ENCODE measurements around the gene ZNF74. TPM values are rescaled to one million over a fixed set of nuclear protein-coding genes. Genes with fewer than 3 reads are reported as not detected.
"Not testable (repeated sequence)": the region's sequence is repeated elsewhere in the genome, so short reads cannot be mapped to it uniquely, and the experiment has no call there.

Gene ZNF74
- total RNA-seq, 4 donors from 2014 or later = 9.8 to 15.0 (median 12.0) TPM

- Histone ChIP-seq H3K4me3 (replicated peaks in 1 of 3) (no peak overlapping the region), H3K9me3 (no peaks in the 10 kb centered on the region), H3K27ac (no peak overlapping the region), H3K4me1 (peaks cover 0 to 5% of the 10 kb centered on the region in 2 donors), H3K27me3 (no peaks in the 10 kb centered on the region), H3K36me3 (peaks cover 0 to 20% of the 10 kb centered on the region in 2 donors)
- intact Hi-C loops (cut with DNase I) = no loop called here
- DNase-seq = no peak
- WGBS, 2 donors = 96 to 99% methylated on average over 4 of the region's 4 CpGs
- TF ChIP-seq POLR2A (IDR thresholded peaks at IDR 0.05) (no peak), CTCF (IDR thresholded peaks at IDR 0.05) (no peak)
Measured at GRCh38 chr22:20444325-20444724, 50.4 kb downstream of the ZNF74 start.

- intact Hi-C loops (cut with DNase I) = no loop called here
- no peak overlapping the region for H3K27ac ChIP-seq
- DNase-seq = no peak
- H3K4me1 ChIP-seq = no peaks in the 10 kb centered on the region
- WGBS, 2 donors = 95% methylated on average over 21 of the region's 21 CpGs
- no peak overlapping the region for H3K4me3 ChIP-seq (replicated peaks in 1 of 3)
- TF ChIP-seq POLR2A (IDR thresholded peaks at IDR 0.05) = no peak
- TF ChIP-seq CTCF (IDR thresholded peaks at IDR 0.05) = no peak
- peaks cover 0 to 22% of the 10 kb centered on the region in 2 donors for H3K36me3 ChIP-seq
- H3K9me3 ChIP-seq = no peaks in the 10 kb centered on the region
- no peaks in the 10 kb centered on the region for H3K27me3 ChIP-seq
Measured at GRCh38 chr22:20446383-20446970, 52.5 kb downstream of the ZNF74 start.

- no peak overlapping the region for H3K4me3 ChIP-seq (replicated peaks in 1 of 3)
- H3K4me1 ChIP-seq = no peaks in the 10 kb centered on the region
- TF ChIP-seq POLR2A (IDR thresholded peaks at IDR 0.05) = no peak
- no peak for TF ChIP-seq CTCF (IDR thresholded peaks at IDR 0.05)
- peaks cover 0 to 16% of the 10 kb centered on the region in 2 donors for H3K36me3 ChIP-seq
- H3K27me3 ChIP-seq = no peaks in the 10 kb centered on the region
- WGBS, 2 donors = 94 to 97% methylated on average over 5 of the region's 5 CpGs
- no peak overlapping the region for H3K27ac ChIP-seq
- DNase-seq = no peak
- intact Hi-C loops (cut with DNase I) = no loop called here
- no peaks in the 10 kb centered on the region for H3K9me3 ChIP-seq
Measured at GRCh38 chr22:20448630-20449029, 54.7 kb downstream of the ZNF74 start.

- Histone ChIP-seq H3K9me3 (no peaks in the 10 kb centered on the region), H3K4me3 (replicated peaks in 1 of 3) (no peak overlapping the region), H3K27ac (no peak overlapping the region), H3K27me3 (no peaks in the 10 kb centered on the region), H3K36me3 (peaks cover 0 to 13% of the 10 kb centered on the region in 2 donors), H3K4me1 (no peaks in the 10 kb centered on the region)
- no peak for DNase-seq
- TF ChIP-seq POLR2A (IDR thresholded peaks at IDR 0.05) (no peak), CTCF (IDR thresholded peaks at IDR 0.05) (no peak)
- intact Hi-C loops (cut with DNase I) = no loop called here
- 95 to 96% methylated on average over 19 of the region's 19 CpGs for WGBS, 2 donors
Measured at GRCh38 chr22:20449819-20450550, 56.0 kb downstream of the ZNF74 start.

- no peaks in the 10 kb centered on the region for H3K4me1 ChIP-seq
- TF ChIP-seq CTCF (IDR thresholded peaks at IDR 0.05) (no peak), POLR2A (IDR thresholded peaks at IDR 0.05) (no peak)
- H3K27ac ChIP-seq = no peak overlapping the region
- H3K27me3 ChIP-seq = no peaks in the 10 kb centered on the region
- H3K4me3 ChIP-seq (replicated peaks in 1 of 3) = no peak overlapping the region
- H3K36me3 ChIP-seq = peaks cover 0 to 12% of the 10 kb centered on the region in 2 donors
- DNase-seq = no peak
- intact Hi-C loops (cut with DNase I) = no loop called here
- H3K9me3 ChIP-seq = no peaks in the 10 kb centered on the region
- WGBS, 2 donors = 79 to 91% methylated on average over 1 of the region's 1 CpG
Measured at GRCh38 chr22:20450551-20450906, 56.6 kb downstream of the ZNF74 start.

- H3K27ac ChIP-seq; H3K36me3 ChIP-seq; DNase-seq; intact Hi-C loops (cut with DNase I); H3K4me1 ChIP-seq; H3K4me3 ChIP-seq (replicated peaks in 1 of 3); H3K27me3 ChIP-seq; H3K9me3 ChIP-seq: not testable (repeated sequence)
- WGBS, 2 donors = 93 to 95% methylated on average over 15 of the region's 15 CpGs
Measured at GRCh38 chr22:20451129-20451778, 57.3 kb downstream of the ZNF74 start.
